NCI-H460 (cell line): ENCODE measurements around the gene DIMT1. TPM values are rescaled to one million over a fixed set of nuclear protein-coding genes. Genes with fewer than 3 reads are reported as not detected.

ENCODE experiments used
- DNase-seq: peaks from one replicate; pipeline ENCODE4 v3.0.0-alpha.2; 2016; ENCODE audit warnings: low read depth; ENCODE audit errors: extremely low read depth
- polyA plus RNA-seq: library from polyadenylated mRNA; depleted of rRNA; stranded (reverse); fragments of >200 nt; gene quantifications from 2 replicates; pipeline ENCODE4 v1.2.3, GENCODE V29; 2014; cell fraction: nucleus; rRNA removed
- total RNA-seq: library from RNA; depleted of rRNA; stranded (reverse); fragments of >200 nt; shearing (Covaris generic); gene quantifications from 2 replicates; pipeline ENCODE4 v1.2.3, GENCODE V29; 2014; rRNA removed

The DIMT1 gene
- 63.6 and 69.4 TPM in 2 replicates for total RNA-seq
- 57.6 and 84.3 TPM in 2 replicates for polyA plus RNA-seq

DNA sequence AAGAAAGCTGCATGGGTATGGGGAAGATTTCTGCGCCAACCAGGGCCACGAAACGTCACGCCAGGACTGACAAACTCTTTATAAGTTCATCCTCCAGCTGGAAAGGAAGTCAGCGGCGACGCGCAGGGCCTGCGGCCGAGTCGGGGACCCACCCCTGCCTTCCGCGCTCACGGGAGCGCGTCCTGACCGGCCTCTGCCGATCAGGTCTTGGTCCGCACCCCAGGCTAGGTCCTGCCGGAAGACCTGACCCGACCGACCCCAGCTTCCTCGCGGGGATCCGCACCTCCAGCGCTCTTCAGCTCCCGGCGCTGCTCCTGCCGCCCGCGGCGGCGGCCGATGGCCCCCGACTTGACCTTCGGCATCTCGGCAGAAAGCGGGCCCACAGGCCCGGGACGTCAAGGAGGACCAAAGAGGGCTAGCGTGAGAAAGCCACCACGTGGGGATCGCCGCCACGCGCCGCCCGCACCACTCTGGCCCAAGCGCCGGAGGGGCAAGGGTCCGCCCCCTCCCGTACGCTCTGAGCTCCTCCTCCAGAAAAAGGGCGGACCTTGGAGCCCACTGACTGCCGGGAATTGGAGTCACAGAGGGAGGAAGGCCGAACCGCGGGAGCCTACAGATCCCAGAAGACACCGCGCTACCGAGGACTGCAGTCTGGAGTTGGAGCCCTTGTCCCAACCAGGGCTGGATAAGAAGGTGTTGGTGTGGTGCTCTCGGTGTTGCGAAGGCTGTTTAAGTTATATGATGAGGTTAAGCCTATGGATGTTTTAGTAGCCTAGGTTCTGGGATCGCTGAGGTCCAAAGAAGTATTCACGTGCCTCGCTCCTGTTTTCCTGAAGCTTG, at the start of gene DIMT1:
TSS of gene DIMT1 (minus strand) at position 495 of the 840 bp plus-strand sequence. CDS start at position 362, 133 bp downstream.
- peak; percentile 97 for DNase-seq

DNA sequence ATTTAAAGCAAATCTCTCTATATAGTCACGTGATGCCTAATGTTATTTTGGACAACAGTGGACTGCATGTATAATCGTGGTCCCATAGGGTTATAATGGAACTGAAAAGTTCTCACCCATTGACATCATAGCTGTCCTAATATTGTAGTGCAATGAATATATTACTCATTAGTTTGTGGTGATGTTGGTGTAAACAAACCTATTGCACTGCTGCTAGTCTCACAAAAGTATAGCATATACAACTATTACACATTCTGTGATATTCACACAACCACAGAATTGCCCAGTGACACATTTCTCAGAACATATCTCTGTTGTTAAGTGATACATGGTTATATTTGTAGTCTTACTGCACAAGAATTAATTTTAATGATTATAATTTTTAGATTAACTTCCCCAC, 46.6 kb upstream of the DIMT1 start:
- DNase-seq, result no peak

DNA sequence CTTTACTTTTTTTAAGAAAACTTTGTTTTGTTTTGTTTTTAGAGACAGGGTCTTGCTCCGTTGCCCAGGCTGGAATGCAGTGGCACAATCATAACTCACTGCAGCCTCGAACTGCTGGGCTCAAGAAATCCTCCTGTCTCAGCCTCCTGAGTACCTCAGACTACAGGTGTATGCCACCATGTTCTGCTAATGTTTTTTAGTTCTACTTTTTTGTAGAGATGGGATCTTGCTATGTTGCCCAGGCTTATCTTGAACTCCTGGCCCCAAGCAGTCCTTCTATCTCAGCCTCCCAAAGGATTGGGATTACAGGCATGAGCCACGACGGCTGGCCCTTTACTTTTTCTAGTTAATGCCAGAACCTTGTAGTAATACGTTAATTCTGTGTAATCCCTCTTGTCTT, 44.8 kb upstream of the DIMT1 start:
- DNase-seq, result no peak

DNA sequence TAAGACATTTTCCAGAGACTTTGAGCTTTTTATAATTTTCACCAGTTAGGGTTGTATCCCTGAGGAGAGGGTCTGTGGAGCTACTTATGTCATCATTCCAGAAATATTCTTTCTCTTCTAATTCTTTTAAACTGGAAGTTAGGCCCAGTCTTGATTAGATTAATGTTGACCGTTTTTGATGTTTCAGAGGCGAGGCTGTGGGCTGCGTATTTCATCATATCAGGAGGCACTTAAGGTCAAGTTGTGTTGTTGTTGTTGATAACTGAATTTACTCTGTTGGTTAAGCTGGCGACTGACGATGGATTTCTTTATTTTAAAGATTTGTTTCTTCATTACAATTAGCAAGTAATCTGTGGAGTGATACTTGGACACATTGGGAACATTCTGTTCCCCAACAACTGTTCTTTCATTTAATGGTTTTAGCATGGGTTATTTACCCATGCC, 28.9 kb upstream of the DIMT1 start:
- DNase-seq, result no peak

DNA sequence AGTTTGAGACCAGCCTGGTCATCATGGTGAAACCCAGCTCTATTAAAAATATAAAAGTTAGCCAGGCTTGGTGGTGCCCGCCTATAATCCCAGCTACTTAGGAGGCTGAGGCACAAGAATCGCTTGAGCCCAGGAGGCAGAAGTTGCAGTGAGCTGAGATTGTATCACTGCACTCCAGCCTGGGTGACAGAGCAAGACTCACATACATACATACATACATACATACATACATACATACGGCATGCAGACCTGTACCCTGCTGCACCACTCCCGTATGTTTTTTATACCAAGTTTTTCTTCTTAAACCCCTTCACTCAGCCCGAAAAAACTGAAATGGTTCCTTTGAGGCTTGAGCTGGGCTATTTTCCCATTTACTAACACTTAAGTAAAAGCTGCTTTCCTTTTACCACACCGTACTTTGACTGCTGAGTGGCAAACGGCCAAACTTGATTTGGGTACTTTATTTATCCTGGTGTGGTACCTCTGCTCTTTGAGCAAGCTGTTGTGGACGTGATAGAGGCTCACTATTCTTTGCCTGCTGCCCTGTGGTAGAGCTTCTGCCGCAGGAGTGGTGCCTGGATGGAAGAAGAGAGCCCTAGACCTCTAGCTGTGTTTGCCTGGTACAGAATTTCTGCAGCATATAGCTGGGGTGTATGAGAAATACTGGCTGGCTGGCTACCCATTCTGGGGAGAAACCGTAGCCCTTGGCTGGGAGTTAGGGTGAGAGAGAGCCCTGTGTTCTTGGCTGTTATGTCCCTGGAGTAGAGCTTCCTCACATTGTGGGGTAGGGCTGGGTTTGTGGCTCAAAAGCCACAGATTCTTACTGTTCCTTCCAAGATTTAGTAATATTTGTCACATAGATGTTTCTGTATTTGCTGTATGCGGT, 28.3 kb upstream of the DIMT1 start:
- DNase-seq, result no peak

DNA sequence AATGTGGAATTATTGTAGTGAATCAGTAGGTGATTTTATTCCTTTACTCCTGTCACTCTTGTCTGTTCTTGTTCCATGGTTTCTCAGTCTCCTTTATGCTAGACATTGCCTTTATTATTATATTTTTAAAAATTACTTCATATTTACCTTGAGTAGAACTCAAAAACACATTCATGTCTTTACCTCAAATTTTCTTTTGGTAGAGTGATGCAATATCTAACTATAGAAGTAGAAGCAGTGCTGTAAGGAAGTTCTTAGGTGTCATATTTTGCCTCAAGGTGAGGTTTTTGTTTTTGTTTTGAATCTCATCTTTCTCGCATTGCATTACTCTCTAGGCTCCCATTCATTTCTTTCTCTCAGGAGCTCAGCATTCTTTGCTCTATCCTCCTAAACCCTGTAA, 21.1 kb upstream of the DIMT1 start:
- no peak for DNase-seq

DNA sequence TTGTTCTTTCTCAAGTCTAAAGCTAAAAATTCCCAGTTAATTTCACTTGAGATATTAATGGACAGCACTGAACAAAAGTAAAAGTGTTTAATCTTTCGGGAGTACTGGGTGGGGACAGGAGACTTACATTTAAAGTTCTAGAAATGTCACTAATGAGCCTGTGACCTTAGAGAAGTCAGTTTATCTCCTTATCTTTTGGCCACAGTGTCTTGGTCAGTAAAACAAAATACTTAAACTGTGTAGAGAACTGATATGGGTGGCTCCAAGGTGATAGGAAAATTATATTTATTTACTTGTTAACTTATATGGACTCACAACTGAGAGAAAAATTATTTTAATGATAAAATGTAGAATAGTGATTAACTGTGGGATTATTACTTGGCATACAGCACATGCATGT, 17.7 kb upstream of the DIMT1 start:
- DNase-seq, result no peak

DNA sequence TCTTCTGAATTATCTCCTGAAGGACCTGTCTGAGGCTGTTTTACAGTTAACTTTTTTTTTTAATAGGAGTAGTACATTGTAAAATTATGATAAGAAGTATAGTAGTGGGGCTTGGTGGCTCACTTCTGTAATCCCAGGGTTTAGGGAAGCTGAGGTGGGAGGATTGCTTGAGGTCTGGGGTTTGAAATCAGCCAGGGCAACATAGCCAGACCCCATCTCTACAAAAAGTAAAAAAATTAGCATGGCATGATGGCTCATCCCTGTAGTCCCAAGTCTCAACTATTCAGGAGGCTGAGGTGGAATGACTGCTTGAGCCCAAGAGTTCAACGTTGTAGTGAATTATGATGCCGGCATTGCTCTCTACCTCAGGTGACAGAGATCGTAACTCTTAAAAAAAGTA, 15.9 kb upstream of the DIMT1 start:
- DNase-seq, result no peak

DNA sequence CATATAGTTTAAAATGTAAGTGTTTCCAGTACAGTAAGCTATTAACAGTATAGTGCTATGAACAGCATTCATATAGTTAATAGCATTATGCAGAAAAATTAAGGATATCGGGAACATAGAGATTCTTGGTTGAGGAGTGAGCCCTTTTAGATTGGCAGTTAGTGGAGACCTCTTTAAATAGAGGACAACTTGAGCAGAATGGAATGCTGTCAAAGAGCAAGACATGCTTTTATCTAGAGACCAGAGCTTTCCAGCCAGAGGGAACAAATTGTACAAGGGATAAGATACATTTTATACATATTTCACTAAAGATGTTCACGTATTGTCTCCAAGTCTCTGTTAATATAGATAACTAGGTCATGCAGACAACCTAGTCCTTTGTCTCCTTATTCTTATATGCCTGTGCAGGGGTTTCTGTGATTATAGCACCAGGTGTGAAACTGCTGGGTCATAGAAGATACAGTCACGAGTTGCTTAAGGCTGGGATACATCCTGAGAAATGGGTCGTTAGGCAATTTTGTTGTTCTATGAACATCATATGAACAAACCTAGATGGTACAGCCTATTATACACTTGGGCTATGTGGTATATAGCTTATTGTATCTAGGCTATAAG, 14.9 kb upstream of the DIMT1 start:
- no peak for DNase-seq

DNA sequence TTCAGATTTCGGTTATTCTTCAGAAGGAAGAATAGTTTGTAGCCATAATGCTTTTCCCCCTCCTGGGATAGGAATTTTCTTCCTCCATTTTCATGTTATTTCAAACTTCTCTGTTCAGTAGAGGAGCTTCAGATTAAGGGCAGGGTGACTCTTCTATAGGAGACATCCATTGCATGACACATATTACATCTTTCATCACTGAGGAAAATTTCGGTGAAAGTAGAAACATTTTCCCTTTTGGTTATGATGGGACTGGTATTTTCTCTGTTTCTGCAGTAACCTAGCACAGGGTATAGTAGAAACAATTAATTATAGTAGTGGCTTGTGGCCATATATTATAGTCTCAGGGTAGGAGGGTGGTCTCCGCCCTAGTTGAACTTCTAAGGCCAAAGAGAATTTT, 10.0 kb upstream of the DIMT1 start:
- no peak for DNase-seq

DNA sequence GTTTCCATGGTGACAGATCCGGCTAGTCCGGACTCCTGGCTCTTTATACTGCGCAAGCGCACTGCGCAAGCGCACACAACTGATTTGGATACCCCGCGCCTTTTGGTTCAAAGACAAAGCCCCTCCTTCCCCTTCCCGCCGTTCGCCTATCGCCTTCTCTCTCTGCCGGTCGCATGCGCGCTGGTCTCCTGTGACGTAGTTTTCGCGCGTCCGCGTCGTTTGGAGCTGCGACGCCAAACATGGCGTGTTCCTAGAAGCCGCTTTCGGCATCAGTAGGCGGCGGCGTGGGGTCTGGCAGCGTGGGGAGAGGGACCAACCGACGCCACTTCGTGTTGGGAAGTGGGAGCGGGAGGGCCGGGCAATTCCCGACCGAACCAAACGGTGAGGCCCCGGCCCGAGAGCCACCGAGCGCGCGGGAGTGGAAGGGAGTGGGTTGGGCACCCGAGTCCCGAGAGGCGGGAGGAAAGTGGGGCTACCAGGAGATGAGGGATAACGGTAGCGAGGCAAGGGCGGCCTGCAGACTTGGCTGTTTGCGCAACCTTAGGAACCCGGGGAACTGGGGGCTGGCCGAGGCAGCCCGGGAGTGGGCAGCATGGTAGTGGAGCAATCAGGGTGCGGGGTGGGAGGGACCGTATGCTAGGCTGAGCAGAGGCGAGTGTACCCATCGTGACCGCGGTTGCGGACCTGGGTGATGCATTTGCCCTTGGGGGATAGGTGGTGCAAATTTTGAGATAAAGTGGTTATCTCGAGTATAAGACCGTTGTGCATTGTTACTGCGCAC, 9.0 kb upstream of the DIMT1 start, which contains the start of gene IPO11:
TSS of gene IPO11 (plus strand) at position 215 of the 781 bp plus-strand sequence. CDS start 24,517 bp downstream, outside the sequence.
- peak; percentile 99 for DNase-seq

DNA sequence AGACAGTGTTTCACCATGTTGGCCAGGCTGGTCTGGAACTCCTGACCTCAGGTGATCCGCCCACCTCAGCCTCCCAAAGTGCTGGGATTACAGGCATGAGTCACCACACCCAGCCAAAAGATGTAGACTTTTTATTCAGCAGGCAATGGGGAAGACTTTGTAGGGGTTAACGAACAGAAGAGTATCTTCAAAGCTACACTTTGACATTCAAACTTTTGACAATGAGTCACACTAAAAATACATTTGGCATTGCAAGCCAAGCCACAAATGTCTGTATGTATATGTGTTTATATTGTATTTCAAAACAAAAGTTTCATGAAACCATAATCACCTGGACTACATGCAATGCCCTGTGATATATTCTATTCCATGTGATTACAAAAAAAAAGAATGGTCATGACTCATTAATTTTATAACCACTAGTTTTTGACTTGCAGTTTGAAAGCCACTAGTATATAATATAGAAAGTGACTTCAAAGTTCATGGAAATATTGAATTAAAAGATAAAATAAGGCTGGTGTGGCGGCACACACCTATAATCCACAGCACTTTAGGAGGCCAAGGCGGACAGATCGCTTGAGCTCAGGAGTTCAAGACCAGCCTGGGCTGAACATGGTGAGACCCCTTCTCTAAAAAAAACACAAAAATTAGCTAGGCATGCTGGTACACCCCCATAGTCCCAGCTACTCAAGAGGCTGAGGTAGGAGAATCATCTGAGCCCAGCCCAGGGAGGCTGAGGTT, 8.3 kb downstream of the DIMT1 start:
- DNase-seq, result no peak

DNA sequence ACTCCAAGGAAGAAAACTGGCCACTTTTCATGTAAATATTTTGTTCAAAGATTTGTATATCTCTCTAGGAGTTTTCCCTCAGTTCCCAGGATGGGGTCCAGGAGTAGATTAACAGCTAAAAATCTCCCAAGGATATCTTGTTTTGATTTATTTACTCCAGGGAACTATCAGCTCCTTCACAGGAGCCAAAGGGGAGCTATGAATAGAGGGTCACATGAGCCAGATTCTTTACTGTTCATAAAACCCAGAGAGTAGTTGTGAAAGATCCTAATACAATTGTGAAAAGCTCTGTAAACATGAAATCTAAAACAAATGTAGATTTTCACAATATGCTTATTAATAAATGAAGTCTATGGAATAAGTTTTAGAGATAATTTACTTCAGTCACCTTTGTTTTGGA, 16.9 kb downstream of the DIMT1 start:
- DNase-seq, result no peak

DNA sequence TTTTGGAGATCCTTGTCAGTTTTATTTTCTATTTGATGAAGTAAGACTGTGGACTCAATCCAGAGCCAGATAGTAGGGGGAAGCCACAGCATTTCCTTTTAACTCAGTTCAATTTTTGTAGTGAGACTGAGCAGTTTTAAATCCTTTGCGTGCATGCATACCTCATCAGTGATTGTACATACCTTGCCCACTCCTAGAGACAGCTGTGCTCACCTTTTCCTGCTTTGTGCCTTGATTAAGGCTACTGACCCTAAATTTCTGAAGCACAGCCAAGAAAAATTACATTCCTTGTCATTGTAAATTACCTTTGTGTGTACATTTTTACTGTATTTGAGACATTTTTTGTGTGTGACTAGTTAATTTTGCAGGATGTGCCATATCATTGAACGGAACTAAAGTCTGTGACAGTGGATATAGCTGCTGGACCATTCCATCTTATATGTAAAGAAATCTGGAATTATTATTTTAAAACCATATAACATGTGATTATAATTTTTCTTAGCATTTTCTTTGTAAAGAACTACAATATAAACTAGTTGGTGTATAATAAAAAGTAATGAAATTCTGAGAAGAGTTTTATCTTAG, 17.8 kb downstream of the DIMT1 start:
- DNase-seq, result no peak

DNA sequence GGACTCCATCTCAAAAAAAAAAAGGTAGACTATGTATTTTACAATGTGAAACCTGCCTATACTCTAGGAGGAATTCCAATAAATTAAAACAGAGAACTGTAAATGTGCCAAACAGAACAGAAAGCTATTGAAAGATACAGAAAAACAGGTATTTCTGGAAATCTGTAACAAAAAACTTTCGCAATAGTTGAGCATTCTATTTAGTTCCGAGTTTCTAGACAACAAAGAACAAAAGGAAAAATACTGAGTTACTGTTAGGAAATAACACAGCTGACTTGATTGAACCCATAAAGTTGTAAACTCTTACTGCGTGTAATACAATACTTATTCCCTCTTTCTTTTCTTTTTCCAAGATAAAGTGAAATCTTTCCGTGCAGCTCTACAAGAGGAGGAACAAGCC, 18.6 kb downstream of the DIMT1 start:
- no peak for DNase-seq

DNA sequence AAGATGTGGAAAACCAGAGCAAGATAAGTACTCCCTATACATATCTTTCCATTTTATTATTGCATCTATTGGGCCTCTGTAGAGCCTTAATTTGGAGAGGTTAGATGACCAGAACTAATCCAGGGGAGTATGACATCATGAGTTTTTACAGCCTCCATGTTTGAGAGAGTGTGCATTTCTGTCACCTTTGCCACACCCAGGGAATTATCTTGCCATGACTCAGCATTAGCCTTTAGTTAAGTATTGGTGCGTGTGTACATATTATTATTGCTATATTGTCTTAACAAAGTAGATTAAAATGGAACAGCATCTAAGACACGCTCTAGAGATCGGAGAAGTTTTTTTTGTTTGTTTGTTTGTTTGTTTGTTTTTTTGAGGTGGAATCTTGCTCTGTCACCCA, 27.6 kb downstream of the DIMT1 start:
- DNase-seq, result peak; percentile 30

DNA sequence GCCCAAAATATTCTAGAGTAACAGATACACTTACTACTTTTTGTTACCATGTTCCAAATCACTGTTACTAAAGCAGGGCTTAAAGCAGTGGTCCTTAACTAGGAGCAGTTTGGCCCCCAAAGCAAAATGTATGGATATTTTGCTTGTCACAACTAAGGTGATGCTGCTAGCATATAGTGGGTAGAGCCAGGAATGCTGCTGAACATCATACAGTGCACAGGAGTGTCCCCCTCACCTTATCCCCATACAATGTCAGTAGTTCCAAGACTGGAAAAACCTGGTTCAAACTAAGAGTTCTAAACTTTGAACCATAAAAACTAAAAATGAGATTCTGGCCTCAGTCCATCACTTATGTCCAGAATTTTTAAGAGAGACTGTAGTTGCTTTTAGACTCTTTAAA, 28.1 kb downstream of the DIMT1 start:
- DNase-seq, result no peak

DNA sequence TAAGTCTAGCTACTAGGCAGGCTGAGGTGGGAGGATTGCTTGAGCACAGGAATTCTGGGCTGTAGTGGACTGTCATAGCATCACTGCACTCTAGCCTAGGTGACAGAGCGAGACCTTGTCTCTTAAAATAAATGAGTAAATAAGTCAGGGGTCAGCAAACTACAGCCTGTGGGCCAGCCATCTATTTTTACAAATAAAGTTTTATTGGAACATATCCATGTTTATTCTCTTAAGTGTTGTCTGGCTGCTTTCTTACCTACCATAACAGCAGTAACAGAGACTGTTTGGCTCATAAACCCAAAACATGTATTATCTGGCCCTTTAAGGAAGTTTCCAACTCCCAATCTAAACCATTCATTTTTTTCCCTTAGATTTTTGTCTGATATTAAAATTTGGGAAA, 29.6 kb downstream of the DIMT1 start:
- no peak for DNase-seq

DNA sequence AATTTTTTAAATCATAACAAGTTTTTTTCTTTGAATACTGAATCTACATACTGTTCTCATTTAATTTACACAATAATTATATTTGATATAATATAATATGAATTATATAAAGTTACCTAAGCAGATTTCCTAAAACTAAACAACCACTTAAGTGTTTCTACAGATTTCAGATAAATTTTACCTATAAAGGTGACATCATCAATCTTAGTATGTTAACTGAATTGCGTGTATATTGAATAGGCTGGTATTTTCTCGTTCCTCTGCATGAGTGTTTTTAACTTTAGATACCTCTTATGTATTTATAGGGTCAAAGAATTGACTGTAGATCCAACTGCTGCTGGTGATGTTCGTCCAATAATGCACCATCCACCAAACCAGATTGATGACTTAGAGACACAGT, 30.3 kb downstream of the DIMT1 start:
- no peak for DNase-seq
